ENCODE data around the gene KMT2C.

GRCh38 chr7:152173372-152174070 lies 262.3 kb downstream of the KMT2C start:
- TF ChIP-seq POLR2AphosphoS5 (IDR thresholded peaks at IDR 0.05) (no peak), CTCF (IDR thresholded peaks at IDR 0.05) (no peak), POLR2A (IDR thresholded peaks at IDR 0.05) (no peak), EP300 (IDR thresholded peaks at IDR 0.05) (no peak)

Data from stomach (tissue), 4 donors.